Sigmoid colon (tissue), 4 donors: ENCODE measurements around the gene TENM4.

Experiments used
- CTCF ChIP-seq, 4 experiments: fragments of 450-650 bp in 3 of 4; fragments of 200-600 bp in 1 of 4; IDR thresholded peaks; one replicate each; pipeline ENCODE4 v1.5.1; 2016 to 2019; ENCODE audit warnings: antibody characterized with exemption in 4 of 4, mild to moderate bottlenecking in 3 of 4, moderate library complexity in 2 of 4
- EP300 ChIP-seq, 4 donors: sonication (generic); formaldehyde crosslinking; IDR thresholded peaks; one replicate each; pipeline ENCODE4 v1.6.1; 2017; ENCODE audit warnings: antibody characterized with exemption in 4 of 4

GRCh38 chr11:79195209-79195608 lies 245.6 kb downstream of the TENM4 start:
- TF ChIP-seq EP300 (IDR thresholded peaks at IDR 0.05): no peak
- no peak for TF ChIP-seq CTCF (IDR thresholded peaks at IDR 0.05)
